Measurements from ENCODE around the gene MMP27.
"Not testable (repeated sequence)": the region's sequence is repeated elsewhere in the genome, so short reads cannot be mapped to it uniquely, and the experiment has no call there.

The MMP27 gene, protein sequence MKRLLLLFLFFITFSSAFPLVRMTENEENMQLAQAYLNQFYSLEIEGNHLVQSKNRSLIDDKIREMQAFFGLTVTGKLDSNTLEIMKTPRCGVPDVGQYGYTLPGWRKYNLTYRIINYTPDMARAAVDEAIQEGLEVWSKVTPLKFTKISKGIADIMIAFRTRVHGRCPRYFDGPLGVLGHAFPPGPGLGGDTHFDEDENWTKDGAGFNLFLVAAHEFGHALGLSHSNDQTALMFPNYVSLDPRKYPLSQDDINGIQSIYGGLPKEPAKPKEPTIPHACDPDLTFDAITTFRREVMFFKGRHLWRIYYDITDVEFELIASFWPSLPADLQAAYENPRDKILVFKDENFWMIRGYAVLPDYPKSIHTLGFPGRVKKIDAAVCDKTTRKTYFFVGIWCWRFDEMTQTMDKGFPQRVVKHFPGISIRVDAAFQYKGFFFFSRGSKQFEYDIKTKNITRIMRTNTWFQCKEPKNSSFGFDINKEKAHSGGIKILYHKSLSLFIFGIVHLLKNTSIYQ

DNA sequence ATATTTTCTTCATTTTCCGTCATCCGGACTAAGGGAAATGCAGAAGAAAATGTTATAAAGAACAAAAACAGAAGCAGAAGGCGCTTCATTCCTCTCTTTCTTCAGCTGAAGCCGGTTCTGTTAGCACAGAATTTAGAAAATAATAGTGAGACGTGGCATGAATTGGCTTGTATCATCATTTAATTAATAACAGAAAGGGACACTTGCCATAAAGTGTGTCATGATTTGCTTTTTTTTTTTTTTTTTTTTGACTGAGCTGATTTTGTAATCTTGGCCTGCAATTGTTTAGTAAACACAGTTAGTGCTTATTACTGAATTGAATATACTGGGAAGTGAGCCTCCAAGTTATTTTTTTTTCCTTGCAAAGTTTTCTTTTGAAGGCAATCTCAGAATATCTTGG is at the start of gene MMP27:
Gene MMP27, minus strand, starts transcription at position 144 of the 400 bp plus-strand sequence. Its CDS starts 55 bp downstream, at position 89.
- DNase-seq (ENCODE audit: low read depth, low spot score), result no peak
- no peak within 1 kb of the TSS for H3K27ac ChIP-seq

DNA sequence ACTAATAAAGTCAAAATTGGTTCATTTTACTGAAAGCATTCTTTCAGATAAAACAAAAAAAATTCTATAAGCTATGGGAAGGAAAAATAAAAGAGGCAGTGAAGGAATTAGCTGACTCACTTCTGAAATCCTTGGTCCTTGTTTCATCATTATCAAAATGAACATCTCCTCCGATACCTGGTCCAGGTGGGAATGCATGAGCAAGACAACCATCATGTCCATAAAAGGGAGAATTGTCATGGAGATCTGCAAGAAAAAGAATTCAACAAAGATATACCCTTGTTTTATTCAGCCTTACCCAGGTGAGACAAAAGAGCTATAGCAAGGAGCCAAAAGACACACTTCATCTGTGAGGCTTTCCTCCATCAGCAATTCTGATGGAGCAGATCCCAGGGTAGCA is 47.7 kb upstream of the MMP27 start:
- H3K27ac ChIP-seq, result peak overlapping the region; percentile 30
- DNase-seq (ENCODE audit: low read depth, low spot score), result no peak

DNA sequence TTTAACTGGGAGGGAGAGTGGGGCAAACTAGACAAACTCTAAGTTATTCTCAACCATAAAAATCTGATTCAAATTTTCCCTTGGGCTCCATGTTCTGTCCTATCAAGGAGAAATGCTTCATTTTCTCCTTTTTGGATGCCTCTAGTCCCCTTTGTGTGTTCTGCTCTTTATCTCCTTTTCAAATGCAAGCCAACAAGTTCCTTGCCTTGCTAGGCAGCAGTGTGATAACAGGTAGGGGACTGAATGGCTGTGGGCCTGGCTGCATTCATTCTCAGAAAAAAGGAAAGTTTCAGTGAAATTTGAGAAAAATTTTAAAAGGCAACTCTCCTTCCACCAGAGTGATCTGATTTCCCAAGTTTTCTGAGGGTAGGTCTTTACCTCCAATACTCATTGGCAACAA is 46.1 kb upstream of the MMP27 start:
- no peak for DNase-seq (ENCODE audit: low read depth, low spot score)
- H3K27ac ChIP-seq, result no peak overlapping the region

DNA sequence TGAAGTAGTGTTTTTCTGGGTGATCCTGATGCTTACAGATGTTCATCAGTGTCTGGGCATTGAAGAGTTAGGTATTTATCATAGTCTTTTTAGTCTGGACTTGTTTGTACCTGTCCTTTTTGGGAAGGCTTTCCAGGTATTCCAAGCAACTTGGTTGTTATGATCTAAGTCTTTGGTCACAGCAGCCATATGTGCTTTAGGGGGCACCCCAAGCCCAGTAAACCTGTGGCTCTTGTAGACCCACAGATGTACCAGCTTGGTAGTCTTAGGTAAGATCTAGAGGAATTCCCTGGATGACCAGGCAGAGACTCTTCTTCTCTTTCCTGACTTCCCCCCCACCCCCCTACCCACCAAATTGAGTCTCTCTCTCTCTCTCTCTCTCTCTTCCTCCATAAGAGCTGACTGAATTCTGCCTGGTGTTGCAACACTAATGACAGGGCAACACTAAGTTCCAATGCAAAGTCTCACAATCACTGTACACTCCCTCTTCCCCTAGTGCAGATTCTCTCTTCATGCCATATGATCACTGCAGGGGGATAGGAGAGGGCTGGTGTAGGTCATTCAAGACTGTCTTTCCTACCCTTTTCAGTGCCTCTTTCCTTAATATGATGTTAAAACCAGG is 43.6 kb upstream of the MMP27 start:
- DNase-seq (ENCODE audit: low read depth, low spot score), result no peak

DNA sequence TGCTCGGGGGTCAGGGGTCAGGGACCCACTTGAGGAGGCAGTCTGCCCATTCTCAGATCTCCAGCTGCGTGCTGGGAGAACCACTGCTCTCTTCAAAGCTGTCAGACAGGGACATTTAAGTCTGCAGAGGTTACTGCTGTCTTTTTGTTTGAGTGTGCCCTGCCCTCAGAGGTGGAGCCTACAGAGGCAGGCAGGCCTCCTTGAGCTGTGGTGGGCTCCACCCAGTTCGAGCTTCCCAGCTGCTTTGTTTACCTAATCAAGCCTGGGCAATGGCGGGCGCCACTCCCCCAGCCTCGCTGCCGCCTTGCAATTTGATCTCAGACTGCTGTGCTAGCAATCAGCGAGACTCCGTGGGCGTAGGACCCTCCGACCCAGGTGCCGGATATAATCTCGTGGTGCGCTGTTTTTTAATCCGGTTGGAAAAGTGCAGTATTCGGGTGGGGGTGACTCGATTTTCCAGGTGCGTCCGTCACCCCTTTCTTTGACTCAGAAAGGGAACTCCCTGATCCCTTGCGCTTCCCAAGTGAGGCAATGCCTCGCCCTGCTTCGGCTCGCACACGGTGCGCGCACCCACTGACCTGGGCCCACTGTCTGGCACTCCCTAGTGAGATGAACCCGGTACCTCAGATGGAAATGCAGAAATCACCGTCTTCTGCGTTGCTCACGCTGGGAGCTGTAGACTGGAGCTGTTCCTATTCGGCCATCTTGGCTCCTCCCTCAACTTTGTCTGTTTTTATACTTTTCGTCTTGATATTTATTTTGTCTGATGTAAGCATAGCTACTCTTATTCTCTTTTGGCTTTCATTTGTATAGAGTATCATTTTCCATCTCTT is 41.4 kb upstream of the MMP27 start:
- DNase-seq (ENCODE audit: low read depth, low spot score), result not testable (repeated sequence)
- peak overlapping the region; percentile 70 for H3K27ac ChIP-seq

More for the DNA sequence above, 43.6 kb upstream of the MMP27 start:
- H3K27ac ChIP-seq, result peak overlapping the region; percentile 70

DNA sequence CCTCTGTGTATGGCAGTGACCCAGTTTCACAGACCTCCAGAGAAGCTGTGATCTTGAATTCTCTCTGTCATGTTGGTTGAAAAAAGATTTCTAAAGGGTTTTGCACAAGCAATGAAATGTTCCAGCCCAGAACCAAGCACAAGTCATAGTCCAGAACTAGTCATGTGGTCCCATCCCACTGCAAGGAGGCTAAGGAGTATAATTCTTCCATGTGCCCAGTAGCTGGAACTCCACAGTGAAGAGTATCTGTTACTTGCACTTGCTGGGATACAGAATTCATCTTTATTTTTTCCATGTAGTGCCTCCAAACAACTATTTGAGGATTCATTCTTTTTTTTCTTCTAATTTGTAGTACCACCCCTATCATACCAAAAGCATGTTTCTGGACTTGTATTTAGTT is 29.1 kb upstream of the MMP27 start:
- DNase-seq (ENCODE audit: low read depth, low spot score), result no peak
- no peak overlapping the region for H3K27ac ChIP-seq

DNA sequence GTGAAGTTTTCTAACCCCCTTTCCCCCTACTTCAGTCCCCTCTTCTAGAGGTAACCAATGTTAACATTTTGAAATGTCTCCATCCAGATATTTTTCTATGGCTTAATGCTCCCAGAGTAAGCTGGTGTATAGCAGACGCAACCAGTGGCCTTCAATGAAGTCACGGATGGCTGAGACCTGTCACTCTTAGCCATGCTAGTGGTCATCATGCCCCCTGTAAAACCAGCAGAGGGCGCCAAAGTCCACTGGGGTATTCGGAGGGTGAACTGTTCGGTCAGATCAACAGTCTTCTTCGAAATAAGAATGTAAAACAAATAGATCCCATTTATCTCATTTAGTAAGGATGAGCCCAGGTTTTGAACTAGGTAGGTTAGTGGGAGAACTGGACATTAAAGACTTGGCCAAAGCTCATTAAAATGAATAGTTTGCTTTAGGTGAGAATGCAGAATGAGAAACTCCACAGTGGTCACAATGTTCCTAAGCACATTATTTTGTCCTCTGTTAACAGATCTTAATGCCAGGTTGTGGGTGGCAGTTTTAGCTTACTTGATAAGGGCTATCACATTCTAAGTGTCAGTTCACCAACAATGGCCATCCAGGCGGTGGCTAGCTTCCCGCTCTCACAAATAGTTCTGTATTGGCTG is 27.8 kb upstream of the MMP27 start:
- no peak for DNase-seq (ENCODE audit: low read depth, low spot score)

DNA sequence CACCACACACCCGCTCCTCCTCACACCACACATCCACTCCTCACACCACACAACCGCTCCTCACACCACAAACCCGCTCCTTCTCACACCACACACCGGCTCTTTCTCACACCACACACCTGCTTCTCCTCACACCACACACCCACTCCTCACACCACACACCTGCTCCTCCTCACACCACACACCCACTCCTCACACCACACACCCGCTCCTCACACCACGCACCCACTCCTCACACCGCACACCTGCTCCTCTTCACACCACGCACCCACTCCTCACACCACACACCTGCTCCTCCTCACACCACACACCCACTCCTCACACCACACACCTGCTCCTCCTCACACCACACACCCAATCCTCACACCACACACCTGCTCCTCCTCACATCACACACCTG is 25.4 kb upstream of the MMP27 start:
- DNase-seq (ENCODE audit: low read depth, low spot score); H3K27ac ChIP-seq: not testable (repeated sequence)

More for the DNA sequence above, 27.8 kb upstream of the MMP27 start:
- H3K27ac ChIP-seq, result no peak overlapping the region

DNA sequence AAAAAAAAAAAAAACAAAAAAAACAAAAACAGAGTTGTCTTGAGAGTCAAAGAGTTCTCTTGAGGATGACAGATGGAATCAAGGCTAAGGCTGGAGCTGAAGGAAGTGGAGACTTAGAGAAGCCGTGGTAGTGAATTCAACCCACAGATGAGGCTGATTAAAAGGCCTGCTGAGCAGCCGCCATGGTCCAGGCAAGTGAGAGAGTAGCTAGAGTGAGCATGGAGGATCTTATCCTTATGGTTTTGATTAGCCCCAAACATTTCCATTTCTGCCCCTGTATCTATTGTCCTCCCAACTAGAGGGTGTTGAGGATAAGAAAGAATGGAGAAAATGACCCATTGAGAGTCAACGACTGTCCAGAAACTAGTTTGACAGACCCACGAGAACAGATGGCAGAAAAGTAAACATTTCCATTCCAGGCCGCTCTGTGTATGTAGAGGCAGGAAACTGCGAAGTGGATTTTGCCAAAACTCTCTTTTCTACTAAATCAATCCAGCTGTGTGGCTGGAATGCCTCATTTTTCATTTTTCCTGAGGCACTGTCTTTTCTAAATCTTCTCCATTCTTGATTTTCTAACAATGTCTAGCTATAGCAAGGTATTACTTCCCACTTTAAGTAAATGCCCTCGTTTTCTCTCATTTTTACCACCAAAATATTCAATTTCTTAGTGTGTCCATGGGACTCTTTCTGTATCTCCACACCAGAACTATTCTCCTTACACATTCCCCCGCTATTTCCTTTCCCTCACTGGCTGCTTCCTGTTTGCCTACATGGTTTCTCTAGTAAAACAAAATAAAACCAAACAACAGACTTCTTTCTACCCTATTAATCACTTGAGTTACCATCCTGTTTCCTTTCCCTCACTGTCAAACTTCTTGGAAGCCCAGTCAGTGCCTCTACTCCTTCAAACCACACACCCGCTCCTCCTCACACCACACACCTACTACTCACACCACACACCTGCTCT is 24.6 kb upstream of the MMP27 start:
- no peak for DNase-seq (ENCODE audit: low read depth, low spot score)
- no peak overlapping the region for H3K27ac ChIP-seq

DNA sequence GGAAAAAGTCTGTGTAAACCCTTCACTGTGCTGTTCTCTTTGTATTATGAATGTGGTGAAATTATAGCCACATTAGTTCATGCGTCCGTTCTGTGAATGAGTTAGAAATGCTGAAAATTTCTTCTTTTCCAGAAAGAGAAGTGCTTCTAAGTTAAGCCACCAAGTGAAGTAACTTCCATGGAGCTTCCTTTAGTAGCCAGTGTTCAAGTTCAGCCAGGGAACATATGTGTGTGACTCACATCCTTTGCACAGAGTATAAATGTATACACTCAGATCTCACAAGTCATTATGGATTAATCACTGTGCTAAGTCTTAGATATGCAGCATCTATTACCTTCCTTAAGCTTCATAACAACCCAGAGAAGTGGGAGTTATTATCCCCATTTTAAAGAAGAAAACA is 22.3 kb upstream of the MMP27 start:
- peak overlapping the region; percentile 19 for H3K27ac ChIP-seq
- DNase-seq (ENCODE audit: low read depth, low spot score), result peak; percentile 64

DNA sequence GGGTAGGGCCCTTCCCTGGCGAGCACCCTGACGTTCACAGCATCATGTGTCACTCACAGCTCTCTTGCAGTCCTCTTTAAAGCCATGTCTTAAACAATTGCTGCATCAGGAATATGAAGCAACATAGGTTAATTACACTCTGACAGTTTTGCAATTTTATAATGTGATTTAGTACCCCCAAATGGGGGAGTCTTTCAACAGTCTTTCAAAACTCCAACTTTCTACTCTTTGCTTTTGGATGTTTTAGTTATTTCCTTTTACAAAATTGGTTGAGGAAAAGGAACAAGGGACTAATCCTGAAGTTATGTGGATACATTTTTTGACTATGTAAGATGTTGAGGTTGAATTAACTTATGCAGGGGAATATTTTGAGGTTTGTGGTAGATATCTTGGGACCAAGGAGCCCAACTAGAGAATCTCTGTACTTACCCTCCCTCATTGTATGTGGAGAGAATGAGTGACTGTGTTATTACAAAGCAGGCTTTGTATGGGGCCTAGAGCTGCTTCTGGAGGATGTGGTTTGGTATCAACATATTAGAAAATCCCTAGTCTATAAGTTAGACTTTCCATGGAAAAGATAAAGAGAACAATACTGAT is 19.4 kb upstream of the MMP27 start, which contains the start of gene MMP8:
Gene MMP8, minus strand, starts transcription at position 51 of the 597 bp plus-strand sequence. CDS start 99 bp downstream, outside the sequence.
- no peak for DNase-seq (ENCODE audit: low read depth, low spot score)
- no peak within 1 kb of the TSS for H3K27ac ChIP-seq

DNA sequence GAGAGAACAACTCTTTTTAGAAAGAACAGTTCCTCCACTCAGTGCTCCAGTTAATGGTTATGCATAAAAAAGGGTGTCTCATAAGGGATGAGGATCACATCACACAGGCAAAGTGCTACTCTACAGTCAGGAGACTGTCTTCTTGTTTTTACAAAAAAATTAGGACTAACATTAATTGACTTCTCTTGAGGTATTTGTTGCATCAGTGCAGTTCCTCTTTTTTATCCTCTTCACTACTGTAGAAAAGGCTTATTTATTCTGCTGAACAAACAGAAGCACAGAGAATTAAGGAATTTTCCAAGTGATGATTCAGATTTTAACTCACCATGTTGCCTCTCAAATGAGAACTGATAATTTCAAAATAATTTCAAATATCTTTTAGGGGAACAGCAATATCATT is 17.3 kb upstream of the MMP27 start:
- H3K27ac ChIP-seq, result no peak overlapping the region

DNA sequence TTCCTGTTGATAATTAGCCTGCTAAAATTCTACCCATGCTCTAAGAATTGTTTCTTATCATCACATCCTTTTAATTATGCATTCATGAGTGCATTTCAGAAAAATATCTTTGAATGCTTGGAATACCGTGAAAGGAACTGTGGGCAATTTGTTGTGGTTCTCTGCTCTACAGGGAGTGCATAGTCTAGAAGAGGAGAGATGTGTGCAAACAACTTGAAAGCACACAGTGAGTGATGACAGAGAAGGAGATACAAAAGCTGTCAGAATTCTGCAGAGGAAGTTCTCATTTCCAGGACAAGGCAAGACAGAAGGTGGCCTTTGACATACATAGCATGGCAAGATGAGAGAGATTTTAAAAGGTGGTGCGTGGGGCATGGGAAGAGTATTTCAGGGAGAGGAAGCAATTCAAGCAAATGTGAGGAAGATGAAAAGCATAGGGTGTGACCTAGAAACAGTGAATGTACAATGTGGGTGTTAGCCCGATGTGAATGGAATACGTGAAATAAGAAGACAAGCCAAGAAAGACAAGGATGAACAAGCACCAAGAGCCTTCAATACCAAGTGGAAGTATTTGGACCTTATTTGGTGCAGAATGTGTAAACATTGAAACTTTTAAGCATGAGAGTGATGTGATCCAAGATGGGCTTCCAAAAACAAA is 14.2 kb upstream of the MMP27 start:
- DNase-seq (ENCODE audit: low read depth, low spot score), result no peak
- no peak overlapping the region for H3K27ac ChIP-seq

More for the DNA sequence above, 17.3 kb upstream of the MMP27 start:
- no peak for DNase-seq (ENCODE audit: low read depth, low spot score)

DNA sequence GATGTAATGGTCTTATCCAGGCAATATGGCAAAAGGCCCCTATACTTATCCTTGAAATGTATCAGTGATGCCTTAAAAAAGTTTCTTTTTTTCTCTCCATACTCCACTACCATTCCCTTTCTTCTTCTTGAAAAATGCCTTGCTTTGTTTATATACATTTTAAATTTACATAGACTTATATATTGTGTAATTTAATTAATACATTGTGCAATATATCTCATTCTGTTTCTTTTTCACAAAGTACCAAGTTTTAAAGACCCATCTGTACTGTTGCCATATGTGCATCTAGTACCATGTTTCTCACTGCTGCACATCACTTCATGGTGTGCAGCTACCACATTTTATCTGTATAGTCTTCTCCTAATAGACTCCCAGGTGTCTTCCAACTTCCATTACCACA is 11.7 kb upstream of the MMP27 start:
- H3K27ac ChIP-seq, result no peak overlapping the region
- no peak for DNase-seq (ENCODE audit: low read depth, low spot score)

DNA sequence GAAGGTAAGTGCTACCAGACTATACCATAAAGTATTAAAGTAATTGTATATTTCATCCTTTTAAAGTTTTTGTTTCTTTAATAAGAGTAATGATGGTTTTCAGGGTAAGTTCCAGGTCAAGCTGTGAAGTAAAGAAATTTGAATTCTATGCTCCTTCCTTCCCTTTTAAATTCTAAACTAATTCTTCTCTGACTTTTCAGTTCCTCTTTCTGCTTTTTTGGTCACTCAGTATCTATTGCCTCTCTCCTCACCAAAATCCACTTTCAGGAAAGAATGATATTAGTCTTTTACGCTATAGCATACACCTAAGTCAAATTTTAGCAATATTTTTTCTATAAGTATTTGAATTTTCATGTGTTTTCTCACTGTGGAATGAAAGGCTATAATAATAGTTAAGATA is 11.0 kb upstream of the MMP27 start:
- DNase-seq (ENCODE audit: low read depth, low spot score), result no peak
- H3K27ac ChIP-seq, result no peak overlapping the region

DNA sequence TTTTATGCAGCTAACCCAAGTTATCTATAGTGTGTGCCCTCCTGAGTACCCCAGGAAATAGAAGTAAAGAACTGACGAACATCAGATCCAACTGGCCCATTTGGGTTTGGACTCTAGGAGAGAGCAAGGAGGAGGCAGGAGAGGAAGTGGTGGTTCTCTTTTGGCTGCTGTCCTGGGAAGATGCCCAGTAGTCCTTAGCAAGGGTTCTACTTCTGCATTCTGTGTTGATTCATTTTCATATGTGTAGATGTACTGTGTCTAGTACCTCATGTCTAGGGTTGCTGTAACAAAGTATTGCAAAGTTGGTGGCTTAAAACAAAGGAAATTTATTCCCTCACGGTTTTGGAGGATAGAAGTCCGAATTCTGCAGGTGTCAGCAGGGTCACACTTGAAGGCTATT is 6.6 kb upstream of the MMP27 start:
- H3K27ac ChIP-seq, result no peak overlapping the region
- no peak for DNase-seq (ENCODE audit: low read depth, low spot score)

DNA sequence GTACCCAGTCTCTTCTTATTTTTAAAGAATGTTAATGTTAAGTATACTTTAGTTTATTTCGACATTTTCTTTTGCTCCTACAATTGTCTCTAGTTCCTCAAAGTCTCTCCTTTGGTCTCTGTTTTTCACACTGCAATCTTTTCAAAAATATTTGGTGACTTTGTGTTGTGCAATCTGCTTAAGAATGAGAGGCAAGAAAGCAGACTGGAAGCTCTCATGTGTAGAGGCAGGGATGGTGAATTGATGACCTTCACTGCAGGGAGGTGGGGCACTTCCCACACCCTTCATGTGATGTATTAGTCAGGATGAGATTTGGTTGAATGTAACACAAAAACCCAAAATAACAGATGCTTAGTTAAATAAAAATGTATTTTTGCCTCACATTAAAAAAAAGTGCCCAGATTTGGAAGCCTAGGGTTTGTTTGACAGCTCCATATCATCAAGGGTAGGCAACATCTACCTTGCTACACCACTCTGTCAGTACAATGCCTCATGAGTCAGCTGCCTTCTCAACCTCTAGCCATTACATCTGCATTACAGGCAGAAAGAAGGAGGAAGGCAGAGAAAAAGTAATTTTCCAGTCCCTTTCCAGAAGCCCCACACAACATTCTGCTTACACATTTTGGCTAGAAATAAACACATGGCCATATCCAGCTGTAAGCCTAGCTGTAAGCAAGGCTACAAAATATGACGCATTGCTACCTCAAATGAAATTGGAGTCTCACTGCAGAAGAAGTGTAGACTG is 3.8 kb upstream of the MMP27 start:
- DNase-seq (ENCODE audit: low read depth, low spot score), result no peak
- no peak overlapping the region for H3K27ac ChIP-seq

All from epithelial cell of prostate (primary cell).